PFSK-1 (cell line): ENCODE data around the gene LRRC46.

ENCODE experiments used
- POLR2AphosphoS5 ChIP-seq: IDR thresholded peaks from 2 replicates; pipeline ENCODE4 v1.6.1; 2012; ENCODE audit warnings: low read depth, mild to moderate bottlenecking, control low read depth, low read length, moderate library complexity
- SIN3A ChIP-seq: IDR thresholded peaks from 2 replicates; pipeline ENCODE4 v1.6.1; 2012; ENCODE audit warnings: mild to moderate bottlenecking, low read length, moderate library complexity, borderline replicate concordance; ENCODE audit not compliant: insufficient read depth
- TAF1 ChIP-seq: IDR thresholded peaks from 2 replicates; pipeline ENCODE4 v1.6.1; 2012; ENCODE audit warnings: low read length, control low read depth, borderline replicate concordance; ENCODE audit not compliant: insufficient read depth
- TF ChIP-seq, protein P1 (sequence below), 2 experiments: IDR thresholded peaks; 2 replicates each; pipeline versions ENCODE4 v1.6.1 to v1.8.0; 2011 to 2012; ENCODE audit warnings: low read depth in 2 of 2, low read length in 2 of 2, control low read depth in 1 of 2, inconsistent platforms in 1 of 2, mild to moderate bottlenecking in 1 of 2, moderate library complexity in 1 of 2; ENCODE audit not compliant: insufficient read depth in 1 of 2

DNA sequence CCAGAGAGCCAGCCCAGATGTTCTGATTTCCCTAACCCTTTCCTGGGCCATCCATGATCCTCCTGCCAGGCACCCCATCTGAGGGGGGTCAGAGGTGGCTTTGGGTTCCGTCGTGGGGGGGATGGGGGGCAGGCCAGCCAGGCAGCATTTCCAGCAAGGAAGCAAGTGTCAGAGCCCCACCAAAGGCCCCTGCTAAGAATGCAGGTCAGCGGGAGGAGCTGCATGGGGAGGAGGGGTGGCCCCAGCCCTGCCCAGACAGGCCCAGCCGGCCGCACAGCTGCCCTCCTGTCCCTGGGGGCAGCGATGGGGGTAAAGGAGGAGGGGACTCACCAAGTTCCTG lies 11.9 kb downstream of the LRRC46 start:
- TF ChIP-seq, protein P1, sequence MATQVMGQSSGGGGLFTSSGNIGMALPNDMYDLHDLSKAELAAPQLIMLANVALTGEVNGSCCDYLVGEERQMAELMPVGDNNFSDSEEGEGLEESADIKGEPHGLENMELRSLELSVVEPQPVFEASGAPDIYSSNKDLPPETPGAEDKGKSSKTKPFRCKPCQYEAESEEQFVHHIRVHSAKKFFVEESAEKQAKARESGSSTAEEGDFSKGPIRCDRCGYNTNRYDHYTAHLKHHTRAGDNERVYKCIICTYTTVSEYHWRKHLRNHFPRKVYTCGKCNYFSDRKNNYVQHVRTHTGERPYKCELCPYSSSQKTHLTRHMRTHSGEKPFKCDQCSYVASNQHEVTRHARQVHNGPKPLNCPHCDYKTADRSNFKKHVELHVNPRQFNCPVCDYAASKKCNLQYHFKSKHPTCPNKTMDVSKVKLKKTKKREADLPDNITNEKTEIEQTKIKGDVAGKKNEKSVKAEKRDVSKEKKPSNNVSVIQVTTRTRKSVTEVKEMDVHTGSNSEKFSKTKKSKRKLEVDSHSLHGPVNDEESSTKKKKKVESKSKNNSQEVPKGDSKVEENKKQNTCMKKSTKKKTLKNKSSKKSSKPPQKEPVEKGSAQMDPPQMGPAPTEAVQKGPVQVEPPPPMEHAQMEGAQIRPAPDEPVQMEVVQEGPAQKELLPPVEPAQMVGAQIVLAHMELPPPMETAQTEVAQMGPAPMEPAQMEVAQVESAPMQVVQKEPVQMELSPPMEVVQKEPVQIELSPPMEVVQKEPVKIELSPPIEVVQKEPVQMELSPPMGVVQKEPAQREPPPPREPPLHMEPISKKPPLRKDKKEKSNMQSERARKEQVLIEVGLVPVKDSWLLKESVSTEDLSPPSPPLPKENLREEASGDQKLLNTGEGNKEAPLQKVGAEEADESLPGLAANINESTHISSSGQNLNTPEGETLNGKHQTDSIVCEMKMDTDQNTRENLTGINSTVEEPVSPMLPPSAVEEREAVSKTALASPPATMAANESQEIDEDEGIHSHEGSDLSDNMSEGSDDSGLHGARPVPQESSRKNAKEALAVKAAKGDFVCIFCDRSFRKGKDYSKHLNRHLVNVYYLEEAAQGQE (IDR thresholded peaks at IDR 0.05; ENCODE audit: insufficient read depth in 1 of 2, low read depth in 2 of 2, low read length in 2 of 2): no peak
- no peak for TF ChIP-seq POLR2AphosphoS5
- no peak for TF ChIP-seq TAF1
- TF ChIP-seq SIN3A: no peak
